PC-9 (cell line): ENCODE data around the gene ZIC4.

Experiments
- CTCF ChIP-seq: fragments of 200-600 bp; sonication (generic); conservative IDR thresholded peaks from 2 replicates; pipeline ENCODE4 v1.6.1; 2017; ENCODE audit warnings: mixed run types, antibody characterized with exemption, mild to moderate bottlenecking, moderate library complexity
- EZH2 ChIP-seq: fragments of 200-600 bp; sonication (generic); IDR thresholded peaks from 2 replicates; pipeline ENCODE4 v1.8.0; 2017; ENCODE audit warnings: antibody characterized with exemption, low read depth

GRCh38 chr3:147336543-147337278 lies 69.6 kb downstream of the ZIC4 start:
- TF ChIP-seq CTCF = no peak
- TF ChIP-seq EZH2 = no peak
